ENCODE results near the gene WDR45B.

DNA sequence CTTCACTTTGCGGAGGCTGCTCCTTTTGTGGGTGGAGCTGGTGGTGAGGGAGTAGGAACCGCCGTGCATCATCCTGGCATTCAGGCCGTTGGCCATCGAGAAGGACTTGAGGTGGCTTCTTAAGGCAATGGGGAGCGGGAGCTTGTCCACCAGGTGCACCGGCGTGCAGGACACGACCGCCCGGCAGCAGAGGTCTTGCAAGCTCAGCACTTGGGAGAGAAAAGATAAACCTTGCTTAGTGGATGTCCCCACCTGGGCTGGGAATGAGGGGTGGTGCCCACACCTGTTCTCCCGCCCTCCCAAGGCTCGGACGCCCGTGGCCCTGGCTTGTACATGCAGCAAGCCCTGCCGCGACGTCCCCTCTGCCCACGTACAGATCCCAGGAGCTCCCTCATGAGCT lies 9.7 kb upstream of the WDR45B start:
- TF ChIP-seq, protein P1, sequence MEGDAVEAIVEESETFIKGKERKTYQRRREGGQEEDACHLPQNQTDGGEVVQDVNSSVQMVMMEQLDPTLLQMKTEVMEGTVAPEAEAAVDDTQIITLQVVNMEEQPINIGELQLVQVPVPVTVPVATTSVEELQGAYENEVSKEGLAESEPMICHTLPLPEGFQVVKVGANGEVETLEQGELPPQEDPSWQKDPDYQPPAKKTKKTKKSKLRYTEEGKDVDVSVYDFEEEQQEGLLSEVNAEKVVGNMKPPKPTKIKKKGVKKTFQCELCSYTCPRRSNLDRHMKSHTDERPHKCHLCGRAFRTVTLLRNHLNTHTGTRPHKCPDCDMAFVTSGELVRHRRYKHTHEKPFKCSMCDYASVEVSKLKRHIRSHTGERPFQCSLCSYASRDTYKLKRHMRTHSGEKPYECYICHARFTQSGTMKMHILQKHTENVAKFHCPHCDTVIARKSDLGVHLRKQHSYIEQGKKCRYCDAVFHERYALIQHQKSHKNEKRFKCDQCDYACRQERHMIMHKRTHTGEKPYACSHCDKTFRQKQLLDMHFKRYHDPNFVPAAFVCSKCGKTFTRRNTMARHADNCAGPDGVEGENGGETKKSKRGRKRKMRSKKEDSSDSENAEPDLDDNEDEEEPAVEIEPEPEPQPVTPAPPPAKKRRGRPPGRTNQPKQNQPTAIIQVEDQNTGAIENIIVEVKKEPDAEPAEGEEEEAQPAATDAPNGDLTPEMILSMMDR (IDR thresholded peaks at IDR 0.05): no peak
- no peak for TF ChIP-seq POLR2A (IDR thresholded peaks at IDR 0.05)

Measured in body of pancreas (tissue), 4 donors.